GM10266 (cell line): Measurements from ENCODE around the gene TMTC1.

ENCODE experiments used
- DNase-seq: peaks from one replicate; pipeline ENCODE4 v3.0.0; 2012; ENCODE audit errors: extremely low spot score
- TF ChIP-seq, protein P1 (sequence below): IDR thresholded peaks from 2 replicates; pipeline ENCODE4 v1.5.1; 2012; ENCODE audit warnings: mild to moderate bottlenecking, low read depth; ENCODE audit not compliant: control insufficient read depth, insufficient read depth; ENCODE audit errors: missing control alignments

TMTC1 gene

GRCh38 chr12:29660847-29661246 lies 122.9 kb downstream of the TMTC1 start:
- TF ChIP-seq, protein P1, sequence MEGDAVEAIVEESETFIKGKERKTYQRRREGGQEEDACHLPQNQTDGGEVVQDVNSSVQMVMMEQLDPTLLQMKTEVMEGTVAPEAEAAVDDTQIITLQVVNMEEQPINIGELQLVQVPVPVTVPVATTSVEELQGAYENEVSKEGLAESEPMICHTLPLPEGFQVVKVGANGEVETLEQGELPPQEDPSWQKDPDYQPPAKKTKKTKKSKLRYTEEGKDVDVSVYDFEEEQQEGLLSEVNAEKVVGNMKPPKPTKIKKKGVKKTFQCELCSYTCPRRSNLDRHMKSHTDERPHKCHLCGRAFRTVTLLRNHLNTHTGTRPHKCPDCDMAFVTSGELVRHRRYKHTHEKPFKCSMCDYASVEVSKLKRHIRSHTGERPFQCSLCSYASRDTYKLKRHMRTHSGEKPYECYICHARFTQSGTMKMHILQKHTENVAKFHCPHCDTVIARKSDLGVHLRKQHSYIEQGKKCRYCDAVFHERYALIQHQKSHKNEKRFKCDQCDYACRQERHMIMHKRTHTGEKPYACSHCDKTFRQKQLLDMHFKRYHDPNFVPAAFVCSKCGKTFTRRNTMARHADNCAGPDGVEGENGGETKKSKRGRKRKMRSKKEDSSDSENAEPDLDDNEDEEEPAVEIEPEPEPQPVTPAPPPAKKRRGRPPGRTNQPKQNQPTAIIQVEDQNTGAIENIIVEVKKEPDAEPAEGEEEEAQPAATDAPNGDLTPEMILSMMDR: no peak
- no peak for DNase-seq

- TF ChIP-seq, protein P1: no peak
- no peak for DNase-seq
Measured at GRCh38 chr12:29656762-29657538, 126.8 kb downstream of the TMTC1 start.

DNA sequence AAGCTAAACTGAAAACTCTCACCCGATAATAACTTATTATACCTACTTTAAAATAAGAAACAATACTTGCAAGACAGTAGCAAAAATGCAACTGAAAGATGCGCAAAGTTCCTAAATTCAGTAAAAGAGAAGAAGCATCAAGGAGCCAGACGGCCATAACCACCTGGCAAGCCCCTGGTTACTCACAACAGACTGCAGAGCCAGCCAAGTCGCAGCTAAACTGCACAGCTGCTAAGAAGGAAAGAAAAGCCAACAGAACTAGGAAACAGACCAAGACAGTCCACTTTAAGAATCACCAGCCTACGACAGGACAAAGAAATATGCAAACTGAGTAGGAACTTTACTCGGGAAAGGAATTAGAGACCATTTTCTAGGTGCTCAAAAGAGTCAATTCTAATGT lies 127.9 kb downstream of the TMTC1 start:
- TF ChIP-seq, protein P1: no peak
- DNase-seq: no peak

DNA sequence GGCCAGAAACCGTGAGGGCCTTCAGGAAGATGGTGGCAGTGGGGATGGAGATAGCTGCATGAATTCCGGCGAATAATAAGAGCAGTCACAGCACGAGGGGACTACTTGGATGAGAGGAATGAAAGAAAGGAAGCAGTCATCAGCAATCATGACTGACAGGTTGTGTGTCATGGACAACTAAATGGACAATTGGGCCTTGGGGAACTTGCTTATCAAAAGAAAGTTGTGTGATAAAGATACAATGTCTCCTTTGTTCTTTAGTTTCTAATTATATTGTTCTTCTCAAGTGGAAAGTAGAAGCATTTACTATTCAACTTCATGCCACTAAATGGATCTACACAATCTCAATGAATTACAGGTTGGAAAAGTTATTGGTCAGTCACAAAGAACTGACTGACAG lies 130.5 kb downstream of the TMTC1 start:
- DNase-seq: no peak
- TF ChIP-seq, protein P1: no peak

DNA sequence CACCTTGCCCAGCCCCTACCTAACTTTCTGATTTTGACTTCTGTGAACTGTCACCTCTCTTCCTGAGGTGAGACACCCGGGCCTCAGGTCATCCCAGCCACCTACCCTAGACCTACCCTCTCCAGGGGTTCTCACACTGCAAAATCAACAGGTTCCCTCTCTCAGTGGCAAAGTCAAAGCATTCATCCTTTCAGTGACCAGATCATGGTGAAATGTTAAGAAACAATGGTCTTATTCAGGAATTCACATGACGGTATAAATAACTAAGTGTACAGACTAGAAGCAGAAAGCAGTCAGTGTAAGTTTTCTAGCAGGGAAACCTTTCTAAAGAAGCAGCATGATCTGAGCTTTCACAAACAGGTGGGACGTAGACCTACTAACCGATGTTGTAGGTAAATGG lies 133.4 kb downstream of the TMTC1 start:
- TF ChIP-seq, protein P1: no peak
- DNase-seq: no peak

DNA sequence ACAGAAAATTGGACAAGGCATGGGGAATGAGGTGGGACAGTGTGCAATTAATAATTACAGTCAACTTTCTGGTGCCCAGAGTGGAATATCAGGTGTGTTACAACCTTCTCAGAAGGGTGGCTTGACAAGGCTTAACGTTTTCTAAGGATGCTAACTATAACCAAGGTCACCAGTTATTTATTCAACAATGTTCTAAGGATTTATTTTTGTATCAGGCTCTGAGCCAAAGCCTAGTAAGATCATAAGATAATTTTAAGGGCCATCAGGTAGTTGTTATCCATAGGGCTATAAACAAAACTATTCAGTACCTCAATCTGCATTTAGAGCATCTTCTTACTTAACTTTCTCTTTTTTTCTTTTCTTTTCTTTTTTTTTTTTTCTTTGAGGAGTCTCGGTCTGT lies 134.0 kb downstream of the TMTC1 start:
- no peak for DNase-seq

More for the DNA sequence above, 134.0 kb downstream of the TMTC1 start:
- TF ChIP-seq, protein P1: no peak
